SK-N-SH (cell line): ENCODE results near the gene TNNC1. TPM values are rescaled to one million over a fixed set of nuclear protein-coding genes. Genes with fewer than 3 reads are reported as not detected.

Experiments used
- CTCF ChIA-PET: fragments of 300-600, 350-600 bp; formaldehyde crosslinking; extraction: SDS; loops from one replicate; lab custom pipeline; 2021; lab: Yijun Ruan, JAX
- POLR2A ChIA-PET: fragments of 350-600 bp; sonication (Branson Sonifier 250); formaldehyde crosslinking; extraction: SDS; loops from one replicate; lab custom pipeline; 2020; ENCODE audit warnings: antibody characterized with exemption, inconsistent platforms; lab: Yijun Ruan, JAX
- DNase-seq: peaks from one replicate; pipeline ENCODE4 v3.0.0; 2012
- H2AFZ ChIP-seq: fragments of 200-600 bp; sonication (generic); 2 replicates; pipeline ENCODE4 v1.8.1; 2016; ENCODE audit warnings: antibody characterized with exemption, mild to moderate bottlenecking, low read depth
- H3F3A ChIP-seq: fragments of 200-600 bp; sonication (generic); replicated peaks from 2 replicates; pipeline ENCODE3; 2016; ENCODE audit warnings: antibody characterized with exemption, mild to moderate bottlenecking; ENCODE audit not compliant: insufficient read depth
- H3K27ac ChIP-seq, 2 experiments: fragments of 200-500 bp in 1 of 2; fragments of 200-600 bp in 1 of 2; sonication (Bioruptor generic) in 1 of 2; sonication (generic), shearing (Covaris generic) in 1 of 2; 2 replicates each; pipeline versions ENCODE4 v1.5.1 to v1.6.1; 2014 to 2016; ENCODE audit warnings: low read depth in 2 of 2, inconsistent platforms in 1 of 2, low read length in 1 of 2, mild to moderate bottlenecking in 1 of 2, mixed read lengths in 1 of 2
- H3K27me3 ChIP-seq: fragments of 200-600 bp; sonication (generic), shearing (Covaris generic); 2 replicates; pipeline ENCODE4 v1.6.1; 2016; ENCODE audit warnings: mixed run types; ENCODE audit not compliant: insufficient read depth
- H3K36me3 ChIP-seq, 2 experiments: fragments of 200-500 bp in 1 of 2; fragments of 200-600 bp in 1 of 2; sonication (Bioruptor generic) in 1 of 2; sonication (generic) in 1 of 2; replicated peaks in 1 of 2; 2 replicates each; pipeline versions ENCODE3 to v1.5.1; 2014 to 2016; ENCODE audit warnings: low read length in 1 of 2, mild to moderate bottlenecking in 1 of 2; ENCODE audit not compliant: insufficient read depth in 2 of 2, control insufficient read depth in 1 of 2
- H3K4me1 ChIP-seq, 2 experiments: fragments of 200-500 bp in 1 of 2; fragments of 200-600 bp in 1 of 2; sonication (Bioruptor generic) in 1 of 2; sonication (generic), shearing (Covaris generic) in 1 of 2; 2 replicates each; pipeline versions ENCODE4 v1.5.1 to v1.6.1; 2014 to 2016; ENCODE audit warnings: low read depth in 1 of 2, low read length in 1 of 2, mixed run types in 1 of 2; ENCODE audit not compliant: insufficient read depth in 2 of 2, control insufficient read depth in 1 of 2
- H3K4me2 ChIP-seq: fragments of 200-600 bp; sonication (generic), shearing (Covaris generic); 2 replicates; pipeline ENCODE4 v1.6.1; 2017; ENCODE audit warnings: mixed run types
- H3K4me3 ChIP-seq, 2 experiments: fragments of 200-500 bp in 1 of 2; fragments of 200-600 bp in 1 of 2; sonication (Bioruptor generic) in 1 of 2; sonication (generic), shearing (Covaris generic) in 1 of 2; 2 replicates each; pipeline versions ENCODE4 v1.5.1 to v1.8.1; 2014 to 2016; ENCODE audit warnings: low read depth in 2 of 2, inconsistent platforms in 1 of 2, low read length in 1 of 2, mild to moderate bottlenecking in 1 of 2, mixed read lengths in 1 of 2, moderate library complexity in 1 of 2
- H3K79me2 ChIP-seq: fragments of 200-600 bp; sonication (generic); 2 replicates; pipeline ENCODE4 v1.8.1; 2017; ENCODE audit warnings: mild to moderate bottlenecking; ENCODE audit not compliant: insufficient read depth
- H3K9ac ChIP-seq: fragments of 200-600 bp; sonication (generic); 2 replicates; pipeline ENCODE4 v1.6.1; 2017; ENCODE audit warnings: mixed run types
- H3K9me2 ChIP-seq: fragments of 200-600 bp; sonication (generic); 2 replicates; pipeline ENCODE4 v1.6.1; 2017; ENCODE audit warnings: mixed run types
- H3K9me3 ChIP-seq: fragments of 200-600 bp; sonication (generic); 2 replicates; pipeline ENCODE4 v1.6.1; 2017; ENCODE audit warnings: mixed run types, mild to moderate bottlenecking, moderate library complexity
- H4K20me1 ChIP-seq: fragments of 200-600 bp; sonication (generic); 2 replicates; pipeline ENCODE4 v1.6.1; 2017; ENCODE audit warnings: mild to moderate bottlenecking, mixed run types; ENCODE audit not compliant: insufficient read depth
- CHD2 ChIP-seq: fragments of 150-350 bp; IDR thresholded peaks from 2 replicates; pipeline ENCODE4 v1.6.1; 2018; ENCODE audit warnings: low read length; ENCODE audit not compliant: partially characterized antibody
- EP300 ChIP-seq, 2 experiments: IDR thresholded peaks; 2 replicates each; pipeline versions ENCODE4 v1.4.0 to v1.6.1; 2012; ENCODE audit warnings: borderline replicate concordance in 1 of 2, low read depth in 1 of 2, low read length in 1 of 2
- FOXM1 ChIP-seq: IDR thresholded peaks from 2 replicates; pipeline ENCODE4 v1.4.0; 2012; ENCODE audit warnings: low read depth, mild to moderate bottlenecking
- MEF2A ChIP-seq: IDR thresholded peaks from 2 replicates; pipeline ENCODE4 v1.4.0; 2012; ENCODE audit warnings: low read depth, borderline replicate concordance
- RCOR1 ChIP-seq: fragments of 150-350 bp; IDR thresholded peaks from 2 replicates; pipeline ENCODE4 v1.6.1; 2017; ENCODE audit warnings: antibody characterized with exemption, low read length
- SIN3A ChIP-seq: IDR thresholded peaks from 2 replicates; pipeline ENCODE4 v1.6.1; 2012; ENCODE audit warnings: low read depth, mild to moderate bottlenecking, low read length, moderate library complexity, borderline replicate concordance
- SMC3 ChIP-seq: IDR thresholded peaks from 2 replicates; pipeline ENCODE4 v1.6.1; 2012; ENCODE audit warnings: low read depth, low read length, improper control_type of control experiment
- TAF1 ChIP-seq: IDR thresholded peaks from 2 replicates; pipeline ENCODE4 v1.6.1; 2012; ENCODE audit warnings: low read depth, mild to moderate bottlenecking, low read length, moderate library complexity, borderline replicate concordance
- WGBS: methylation state at CpG from one replicate; pipeline ENCODE4 v1.1.6; 2017; ENCODE audit warnings: low lambda C conversion rate; 5-methylcytosine and 5-hydroxymethylcytosine counted together
- polyA plus RNA-seq, 3 experiments: library from polyadenylated mRNA; depleted of rRNA; stranded (reverse); fragments of >200 nt; gene quantifications; 2 replicates each; pipeline ENCODE4 v1.2.3, GENCODE V29; 2012
- TF ChIP-seq, protein P1 (sequence below): fragments of 150-350 bp; IDR thresholded peaks from 2 replicates; pipeline ENCODE4 v1.6.1; 2017; ENCODE audit warnings: antibody characterized with exemption, low read length, low read depth, borderline replicate concordance
- TF ChIP-seq, protein P2 (sequence below): fragments of 200-600 bp; sonication (generic); IDR thresholded peaks from 2 replicates; pipeline ENCODE4 v1.6.1; 2017; ENCODE audit warnings: antibody characterized with exemption, mild to moderate bottlenecking, moderate library complexity
- TF ChIP-seq, protein P3 (sequence below): IDR thresholded peaks from 2 replicates; pipeline ENCODE4 v1.6.1; 2012; ENCODE audit warnings: mild to moderate bottlenecking, low read depth, low read length, moderate library complexity

TNNC1 gene
- polyA plus RNA-seq, 1 of the 3 experiments (the other 2 are of a cell fraction): 2.6 TPM

DNA sequence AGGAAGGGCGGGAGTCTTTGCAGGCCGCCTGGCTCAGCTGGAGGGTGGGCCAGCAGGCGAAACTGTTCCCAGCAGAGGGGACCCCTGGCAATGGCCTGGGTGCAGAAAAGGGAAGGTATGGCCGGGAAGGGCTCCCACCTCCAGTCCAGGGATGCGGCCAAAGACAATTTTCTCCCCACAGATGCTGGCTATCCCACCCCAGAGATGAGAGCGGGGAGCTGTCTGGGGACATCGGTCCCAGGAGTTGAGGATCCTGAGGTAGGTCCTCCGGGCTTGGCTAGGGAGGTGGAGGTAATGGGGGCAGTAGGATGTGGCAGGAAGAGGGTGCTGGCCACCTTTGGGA is 10.6 kb downstream of the TNNC1 start:
- Histone ChIP-seq H3K27me3 (no peaks in the 10 kb centered on the region), H3K36me3 (no peaks in the 10 kb centered on the region), H3K9me3 (no peaks in the 10 kb centered on the region), H3K4me3 (no peak overlapping the region), H3K79me2 (no peaks in the 10 kb centered on the region), H3K4me2 (no peak overlapping the region), H3K4me1 (peaks cover 0 to 3% of the 10 kb centered on the region in 2 experiments; a peak in 1 of 4 replicates), H2AFZ (no peak overlapping the region), H4K20me1 (no peaks in the 10 kb centered on the region), H3F3A (no peaks in the 10 kb centered on the region), H3K27ac (no peak overlapping the region), H3K9ac (no peak overlapping the region), H3K9me2 (no peaks in the 10 kb centered on the region)
- ChIA-PET POLR2A (no interaction called here), CTCF (interaction anchor here (1.5 to 16.5 kb wide), 2 partner anchors 8 to 18 kb away, joined by 5 to 578 read pairs; no protein-coding TSS in a partner anchor)
- DNase-seq: no peak
- TF ChIP-seq TAF1 (no peak), CHD2 (no peak), MEF2A (no peak), EP300 (IDR thresholded peaks at IDR 0.05; ENCODE audit: borderline replicate concordance in 1 of 2, low read depth in 1 of 2, low read length in 1 of 2) (no peak), RCOR1 (no peak)
- TF ChIP-seq, protein P1, sequence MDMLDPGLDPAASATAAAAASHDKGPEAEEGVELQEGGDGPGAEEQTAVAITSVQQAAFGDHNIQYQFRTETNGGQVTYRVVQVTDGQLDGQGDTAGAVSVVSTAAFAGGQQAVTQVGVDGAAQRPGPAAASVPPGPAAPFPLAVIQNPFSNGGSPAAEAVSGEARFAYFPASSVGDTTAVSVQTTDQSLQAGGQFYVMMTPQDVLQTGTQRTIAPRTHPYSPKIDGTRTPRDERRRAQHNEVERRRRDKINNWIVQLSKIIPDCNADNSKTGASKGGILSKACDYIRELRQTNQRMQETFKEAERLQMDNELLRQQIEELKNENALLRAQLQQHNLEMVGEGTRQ: no peak
- TF ChIP-seq, protein P2, sequence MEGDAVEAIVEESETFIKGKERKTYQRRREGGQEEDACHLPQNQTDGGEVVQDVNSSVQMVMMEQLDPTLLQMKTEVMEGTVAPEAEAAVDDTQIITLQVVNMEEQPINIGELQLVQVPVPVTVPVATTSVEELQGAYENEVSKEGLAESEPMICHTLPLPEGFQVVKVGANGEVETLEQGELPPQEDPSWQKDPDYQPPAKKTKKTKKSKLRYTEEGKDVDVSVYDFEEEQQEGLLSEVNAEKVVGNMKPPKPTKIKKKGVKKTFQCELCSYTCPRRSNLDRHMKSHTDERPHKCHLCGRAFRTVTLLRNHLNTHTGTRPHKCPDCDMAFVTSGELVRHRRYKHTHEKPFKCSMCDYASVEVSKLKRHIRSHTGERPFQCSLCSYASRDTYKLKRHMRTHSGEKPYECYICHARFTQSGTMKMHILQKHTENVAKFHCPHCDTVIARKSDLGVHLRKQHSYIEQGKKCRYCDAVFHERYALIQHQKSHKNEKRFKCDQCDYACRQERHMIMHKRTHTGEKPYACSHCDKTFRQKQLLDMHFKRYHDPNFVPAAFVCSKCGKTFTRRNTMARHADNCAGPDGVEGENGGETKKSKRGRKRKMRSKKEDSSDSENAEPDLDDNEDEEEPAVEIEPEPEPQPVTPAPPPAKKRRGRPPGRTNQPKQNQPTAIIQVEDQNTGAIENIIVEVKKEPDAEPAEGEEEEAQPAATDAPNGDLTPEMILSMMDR: no peak
- 63% methylated on average over 6 of the region's 8 CpGs for WGBS

DNA sequence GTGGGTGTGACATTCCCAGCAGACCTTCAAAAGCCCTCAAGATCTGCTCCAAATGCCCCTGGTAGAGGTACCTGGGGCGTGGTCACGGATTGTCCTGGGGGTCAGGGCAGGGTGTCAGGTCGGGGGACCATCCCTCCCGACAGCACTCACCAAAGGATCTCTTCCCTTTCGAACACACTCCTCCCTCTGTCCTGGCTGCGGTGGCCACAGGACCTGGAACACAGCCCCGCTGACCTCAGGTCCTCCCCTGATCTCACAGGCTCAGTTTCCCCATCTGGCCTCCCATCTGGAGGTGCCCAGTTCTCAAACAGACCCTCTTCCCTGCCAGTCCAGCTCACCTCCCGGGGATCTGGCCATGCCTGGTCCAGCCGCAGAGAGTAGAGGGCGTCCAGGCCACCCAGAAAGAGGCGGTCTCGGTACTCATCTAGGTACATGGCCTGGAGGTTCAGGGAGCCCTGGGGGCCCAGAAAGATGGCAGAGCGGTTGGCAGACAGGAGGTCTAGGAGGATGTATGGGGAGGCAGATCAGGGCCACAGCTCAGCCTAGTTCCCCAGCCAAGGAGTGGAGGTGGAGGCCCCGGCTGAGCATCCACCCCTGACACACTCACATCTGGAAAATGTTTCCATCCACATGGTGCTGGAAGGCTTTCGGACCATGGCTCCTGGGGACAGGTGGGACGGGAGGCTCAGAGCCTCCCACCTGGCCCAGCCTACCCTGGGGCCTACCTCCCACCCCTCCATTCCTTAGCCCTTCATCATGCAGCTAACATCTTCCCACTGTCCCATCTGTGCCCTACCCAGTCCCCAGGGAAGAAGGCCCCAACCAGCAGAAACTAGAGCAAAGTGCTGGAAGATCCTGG is 11.2 kb downstream of the TNNC1 start:
- no peak overlapping the region for H3K4me3 ChIP-seq
- TF ChIP-seq SMC3 (no peak), SIN3A (no peak), FOXM1 (no peak)
- TF ChIP-seq, protein P3, sequence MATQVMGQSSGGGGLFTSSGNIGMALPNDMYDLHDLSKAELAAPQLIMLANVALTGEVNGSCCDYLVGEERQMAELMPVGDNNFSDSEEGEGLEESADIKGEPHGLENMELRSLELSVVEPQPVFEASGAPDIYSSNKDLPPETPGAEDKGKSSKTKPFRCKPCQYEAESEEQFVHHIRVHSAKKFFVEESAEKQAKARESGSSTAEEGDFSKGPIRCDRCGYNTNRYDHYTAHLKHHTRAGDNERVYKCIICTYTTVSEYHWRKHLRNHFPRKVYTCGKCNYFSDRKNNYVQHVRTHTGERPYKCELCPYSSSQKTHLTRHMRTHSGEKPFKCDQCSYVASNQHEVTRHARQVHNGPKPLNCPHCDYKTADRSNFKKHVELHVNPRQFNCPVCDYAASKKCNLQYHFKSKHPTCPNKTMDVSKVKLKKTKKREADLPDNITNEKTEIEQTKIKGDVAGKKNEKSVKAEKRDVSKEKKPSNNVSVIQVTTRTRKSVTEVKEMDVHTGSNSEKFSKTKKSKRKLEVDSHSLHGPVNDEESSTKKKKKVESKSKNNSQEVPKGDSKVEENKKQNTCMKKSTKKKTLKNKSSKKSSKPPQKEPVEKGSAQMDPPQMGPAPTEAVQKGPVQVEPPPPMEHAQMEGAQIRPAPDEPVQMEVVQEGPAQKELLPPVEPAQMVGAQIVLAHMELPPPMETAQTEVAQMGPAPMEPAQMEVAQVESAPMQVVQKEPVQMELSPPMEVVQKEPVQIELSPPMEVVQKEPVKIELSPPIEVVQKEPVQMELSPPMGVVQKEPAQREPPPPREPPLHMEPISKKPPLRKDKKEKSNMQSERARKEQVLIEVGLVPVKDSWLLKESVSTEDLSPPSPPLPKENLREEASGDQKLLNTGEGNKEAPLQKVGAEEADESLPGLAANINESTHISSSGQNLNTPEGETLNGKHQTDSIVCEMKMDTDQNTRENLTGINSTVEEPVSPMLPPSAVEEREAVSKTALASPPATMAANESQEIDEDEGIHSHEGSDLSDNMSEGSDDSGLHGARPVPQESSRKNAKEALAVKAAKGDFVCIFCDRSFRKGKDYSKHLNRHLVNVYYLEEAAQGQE: no peak
- TF ChIP-seq, protein P2: no peak
- H3K4me2 ChIP-seq: no peak overlapping the region
- H3K27ac ChIP-seq: no peak overlapping the region
- no peaks in the 10 kb centered on the region for H4K20me1 ChIP-seq
- no peaks in the 10 kb centered on the region for H3K9me3 ChIP-seq
- no peaks in the 10 kb centered on the region for H3F3A ChIP-seq
- no peaks in the 10 kb centered on the region for H3K9me2 ChIP-seq
- H3K9ac ChIP-seq: no peak overlapping the region
- peak; percentile 23 for DNase-seq
- H2AFZ ChIP-seq: no peak overlapping the region
- ChIA-PET POLR2A (no interaction called here), CTCF (interaction anchor here (1.5 to 16.5 kb wide), 2 partner anchors 9 to 17 kb away, joined by 5 to 578 read pairs; no protein-coding TSS in a partner anchor)
- no peaks in the 10 kb centered on the region for H3K27me3 ChIP-seq
- no peaks in the 10 kb centered on the region for H3K79me2 ChIP-seq
- H3K4me1 ChIP-seq: peaks cover 0 to 3% of the 10 kb centered on the region in 2 experiments; a peak in 1 of 4 replicates
- 70% methylated on average over 8 of the region's 16 CpGs for WGBS
- no peaks in the 10 kb centered on the region for H3K36me3 ChIP-seq
